GM18511 (cell line): ENCODE results near the gene PRPF6.
A peak's percentile ranks its signal among the peaks of the same experiment; 100 is the strongest.
"Not testable (repeated sequence)": the region's sequence is repeated elsewhere in the genome, so short reads cannot be mapped to it uniquely, and the experiment has no call there.

Experiments
- ATAC-seq: cut with Tn5 transposase; IDR thresholded peaks from one replicate; pipeline ENCODE4 v1.9.1; 2021; ENCODE audit warnings: mild to moderate bottlenecking, moderate library complexity; ENCODE audit not compliant: unreplicated experiment

PRPF6 gene

GRCh38 chr20:63973160-63973479 is 7.8 kb upstream of the PRPF6 start:
- no peak for ATAC-seq

GRCh38 chr20:63973636-63974401 is 7.1 kb upstream of the PRPF6 start:
- ATAC-seq: no peak

GRCh38 chr20:63974402-63975200 is 6.3 kb upstream of the PRPF6 start:
- ATAC-seq: no peak

- not testable (repeated sequence) for ATAC-seq
Observed at GRCh38 chr20:63976511-63976910, 4.4 kb upstream of the PRPF6 start.

GRCh38 chr20:63976980-63977738 is 3.8 kb upstream of the PRPF6 start:
- ATAC-seq: no peak

GRCh38 chr20:63977739-63978276 is 3.1 kb upstream of the PRPF6 start:
- no peak for ATAC-seq

GRCh38 chr20:63978319-63979228 is 2.4 kb upstream of the PRPF6 start:
- peak; percentile 42 for ATAC-seq

- no peak for ATAC-seq
Observed at GRCh38 chr20:63979229-63979556, 1.7 kb upstream of the PRPF6 start.

GRCh38 chr20:63979557-63980316 is 1.2 kb upstream of the PRPF6 start, which contains the start of gene SAMD10:
Gene SAMD10 (minus strand): TSS chr20:63979642. CDS start chr20:63979467, 175 bp downstream.
- ATAC-seq: peak; percentile 39

GRCh38 chr20:63980317-63980805 is 571 bp upstream of the PRPF6 start:
- no peak for ATAC-seq

- ATAC-seq: no peak
Observed at GRCh38 chr20:63982937-63983336, 2.0 kb downstream of the PRPF6 start.

GRCh38 chr20:64000906-64001305 is 20.0 kb downstream of the PRPF6 start:
- no peak for ATAC-seq

GRCh38 chr20:64001607-64002011 is 20.7 kb downstream of the PRPF6 start:
- no peak for ATAC-seq

- no peak for ATAC-seq
Observed at GRCh38 chr20:64003960-64004725, 23.2 kb downstream of the PRPF6 start.

GRCh38 chr20:64005394-64005793 is 24.5 kb downstream of the PRPF6 start:
- no peak for ATAC-seq

GRCh38 chr20:64006490-64006889 is 25.6 kb downstream of the PRPF6 start:
- ATAC-seq: no peak

- ATAC-seq: no peak
Observed at GRCh38 chr20:64006902-64007301, 26.0 kb downstream of the PRPF6 start.

- ATAC-seq: no peak
Observed at GRCh38 chr20:64009811-64010387, 29.0 kb downstream of the PRPF6 start.
